Ecto neural progenitor cell (in vitro differentiated cells): ENCODE measurements around the gene EIF2D.
"Not testable (repeated sequence)": the region's sequence is repeated elsewhere in the genome, so short reads cannot be mapped to it uniquely, and the experiment has no call there.

Experiments used
- DNase-seq: peaks from one replicate; pipeline ENCODE4 v3.0.0-alpha.2; 2018; ENCODE audit warnings: low spot score

The EIF2D gene

DNA sequence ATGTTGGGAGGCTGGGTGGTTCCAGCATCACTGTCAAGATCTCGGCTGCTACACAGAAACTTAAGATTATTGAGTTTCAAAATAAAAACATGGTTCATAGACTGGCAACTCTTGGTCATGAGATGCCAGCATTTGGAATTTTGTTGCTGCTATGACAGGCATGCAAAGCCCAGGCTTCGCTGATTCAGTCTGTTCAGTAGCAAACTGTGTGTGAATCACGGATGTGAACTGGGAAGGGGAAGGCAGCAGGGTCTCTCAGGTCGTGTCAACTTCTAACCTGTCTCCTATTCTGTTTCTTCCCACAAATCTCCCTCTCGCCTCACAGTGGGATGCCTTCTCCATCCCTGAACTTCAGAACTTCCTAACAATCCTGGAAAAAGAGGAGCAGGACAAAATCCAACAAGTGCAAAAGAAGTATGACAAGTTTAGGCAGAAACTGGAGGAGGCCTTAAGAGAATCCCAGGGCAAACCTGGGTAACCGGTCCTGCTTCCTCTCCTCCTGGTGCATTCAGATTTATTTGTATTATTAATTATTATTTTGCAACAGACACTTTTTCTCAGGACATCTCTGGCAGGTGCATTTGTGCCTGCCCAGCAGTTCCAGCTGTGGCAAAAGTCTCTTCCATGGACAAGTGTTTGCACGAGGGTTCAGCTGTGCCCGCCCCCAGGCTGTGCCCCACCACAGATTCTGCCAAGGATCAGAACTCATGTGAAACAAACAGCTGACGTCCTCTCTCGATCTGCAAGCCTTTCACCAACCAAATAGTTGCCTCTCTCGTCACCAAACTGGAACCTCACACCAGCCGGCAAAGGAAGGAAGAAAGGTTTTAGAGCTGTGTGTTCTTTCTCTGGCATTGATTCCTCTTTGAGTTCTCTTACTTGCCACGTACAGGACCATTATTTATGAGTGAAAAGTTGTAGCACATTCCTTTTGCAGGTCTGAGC, 25.5 kb downstream of the EIF2D start:
- DNase-seq, result no peak

- no peak for DNase-seq
These were observed 27.6 kb downstream of the EIF2D start for GRCh38 chr1:206584683-206585082.

DNA sequence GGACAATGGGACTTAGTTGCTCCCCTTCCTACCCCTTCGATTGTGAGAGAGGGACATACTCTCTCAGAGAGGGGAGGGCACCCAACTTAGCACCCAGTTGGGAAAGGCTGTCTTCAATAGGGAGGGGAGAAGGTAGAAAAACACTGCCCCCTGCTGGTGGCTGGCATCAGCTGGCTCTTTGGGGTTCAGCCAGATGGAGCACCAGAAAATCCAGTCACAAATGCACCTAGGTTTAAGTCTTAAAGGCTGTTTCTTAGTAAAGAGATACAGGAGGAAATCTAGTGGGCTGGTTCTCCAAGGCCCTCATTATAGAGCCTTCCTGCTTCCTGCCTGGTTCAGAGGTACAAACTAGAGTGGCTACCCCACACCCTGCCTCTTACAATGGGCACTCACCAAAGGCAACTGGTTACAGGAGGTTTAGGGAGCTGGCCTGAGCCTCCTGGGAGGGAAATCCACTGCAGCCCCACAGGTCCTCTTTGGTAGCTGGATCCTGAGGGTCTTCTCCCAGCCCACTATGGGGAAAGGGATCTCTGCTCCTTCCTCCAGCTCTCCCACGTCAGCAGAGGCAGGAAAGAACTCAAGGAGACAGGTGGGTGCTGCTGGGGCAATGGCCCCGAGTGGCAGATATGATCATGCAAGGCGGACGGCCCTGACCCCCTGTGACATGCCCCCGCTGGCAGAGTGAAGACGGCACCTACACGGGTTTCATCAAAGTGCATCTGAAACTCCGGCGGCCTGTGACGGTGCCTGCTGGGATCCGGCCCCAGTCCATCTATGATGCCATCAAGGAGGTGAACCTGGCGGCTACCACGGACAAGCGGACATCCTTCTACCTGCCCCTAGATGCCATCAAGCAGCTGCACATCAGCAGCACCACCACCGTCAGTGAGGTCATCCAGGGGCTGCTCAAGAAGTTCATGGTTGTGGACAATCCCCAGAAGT, 28.3 kb downstream of the EIF2D start:
- DNase-seq, result peak; percentile 78

- DNase-seq, result no peak
These were observed 29.1 kb downstream of the EIF2D start for GRCh38 chr1:206582971-206583706.

GRCh38 chr1:206582537-206582936, 29.7 kb downstream of the EIF2D start:
- no peak for DNase-seq

GRCh38 chr1:206581571-206581981, 30.7 kb downstream of the EIF2D start:
- DNase-seq, result no peak

DNA sequence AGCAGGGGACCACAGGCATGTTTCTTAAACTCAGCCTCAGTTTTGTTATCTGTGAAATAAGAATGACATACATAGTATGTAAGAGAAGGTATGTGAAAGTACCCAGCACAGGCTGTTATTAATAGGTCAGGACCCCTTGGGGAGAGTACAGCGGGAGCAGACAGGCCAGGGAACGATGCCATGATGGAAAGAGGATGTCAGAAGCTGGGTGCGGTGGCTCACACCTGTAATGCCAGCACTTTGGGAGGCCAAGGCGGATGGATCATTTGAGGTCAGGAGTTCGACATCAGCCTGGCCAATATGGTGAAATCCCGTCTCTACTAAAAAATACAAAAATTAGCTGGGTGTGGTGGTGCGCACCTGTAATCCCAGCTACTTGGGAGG, 31.2 kb downstream of the EIF2D start:
- not testable (repeated sequence) for DNase-seq

- DNase-seq, result no peak
These were observed 31.7 kb downstream of the EIF2D start for GRCh38 chr1:206580438-206581113.

- no peak for DNase-seq
These were observed 32.4 kb downstream of the EIF2D start for GRCh38 chr1:206579747-206580437.

GRCh38 chr1:206578978-206579374, 33.3 kb downstream of the EIF2D start:
- no peak for DNase-seq

- DNase-seq, result no peak
These were observed 33.9 kb downstream of the EIF2D start for GRCh38 chr1:206578068-206578977.

DNA sequence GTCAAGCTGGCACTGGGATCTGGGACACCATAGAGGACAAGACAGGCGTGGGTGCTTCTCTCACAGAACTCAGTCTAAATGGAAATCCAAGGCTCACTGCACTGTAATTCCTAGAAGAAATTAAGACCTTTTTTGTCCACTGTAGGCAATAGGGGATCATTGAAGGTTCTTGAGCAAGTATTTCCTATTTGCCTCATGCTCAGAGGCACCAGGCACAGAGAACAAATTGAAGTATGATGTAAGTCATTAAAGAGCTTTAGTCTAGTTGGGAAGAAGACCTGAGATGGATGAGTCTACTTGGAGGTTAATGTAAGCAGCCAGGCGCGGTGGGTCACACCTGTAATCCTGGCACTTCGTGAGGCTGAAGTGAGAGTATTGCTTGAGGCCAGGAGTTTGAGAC, 34.6 kb downstream of the EIF2D start:
- DNase-seq, result no peak

DNA sequence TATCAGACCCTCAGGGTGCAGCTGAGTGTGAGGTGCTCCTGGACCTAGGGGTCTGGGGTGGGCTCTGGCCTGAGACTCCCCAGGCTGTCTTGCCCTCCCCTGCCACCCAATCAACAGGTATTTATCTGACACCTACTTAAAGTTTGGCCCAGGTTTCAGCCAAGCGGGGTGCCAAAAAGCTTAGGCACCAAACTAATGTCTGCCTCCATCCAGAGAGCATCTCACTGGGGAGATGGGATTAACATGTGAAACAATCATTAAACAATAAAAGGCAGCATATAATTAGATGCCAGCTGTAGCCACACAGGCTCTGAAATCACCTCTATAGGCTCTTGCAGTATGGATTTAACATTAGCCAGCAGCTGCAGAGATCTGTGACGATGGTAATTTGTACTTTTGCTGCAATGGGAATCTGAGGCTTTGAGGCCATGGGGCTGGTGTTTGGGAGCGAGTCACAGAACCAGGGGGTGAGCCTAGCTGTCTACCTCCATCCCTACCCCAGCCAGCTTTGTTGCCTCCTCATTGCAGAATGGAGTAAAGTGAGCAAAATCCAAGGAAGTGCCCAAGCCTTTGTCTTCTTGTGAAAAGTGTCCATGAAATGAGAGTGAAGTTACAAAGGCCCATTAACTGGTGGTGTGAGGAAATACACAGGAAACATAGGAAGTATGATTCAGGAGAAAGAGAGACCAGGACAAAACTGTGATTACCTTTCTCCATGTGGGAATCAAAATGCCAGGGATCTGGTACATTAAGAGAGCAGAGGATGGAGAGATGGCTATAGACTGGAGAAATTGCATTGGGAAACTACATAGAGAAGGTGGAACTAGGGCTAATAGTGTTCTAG, 36.1 kb downstream of the EIF2D start:
- DNase-seq, result no peak

GRCh38 chr1:206575165-206575893, 36.9 kb downstream of the EIF2D start:
- no peak for DNase-seq

- no peak for DNase-seq
These were observed 38.5 kb downstream of the EIF2D start for GRCh38 chr1:206573762-206574161.

- DNase-seq, result no peak
These were observed 38.9 kb downstream of the EIF2D start for GRCh38 chr1:206573319-206573718.

- DNase-seq, result no peak
These were observed 39.4 kb downstream of the EIF2D start for GRCh38 chr1:206572835-206573234.

- DNase-seq, result no peak
These were observed 41.7 kb downstream of the EIF2D start for GRCh38 chr1:206570529-206570928.
